AG08395 (cell line): ENCODE data around the gene DTD1.

Source experiments
- DNase-seq: peaks from one replicate; pipeline ENCODE4 v3.0.0; 2012; ENCODE audit warnings: mixed read lengths, low spot score

The DTD1 gene

DNA sequence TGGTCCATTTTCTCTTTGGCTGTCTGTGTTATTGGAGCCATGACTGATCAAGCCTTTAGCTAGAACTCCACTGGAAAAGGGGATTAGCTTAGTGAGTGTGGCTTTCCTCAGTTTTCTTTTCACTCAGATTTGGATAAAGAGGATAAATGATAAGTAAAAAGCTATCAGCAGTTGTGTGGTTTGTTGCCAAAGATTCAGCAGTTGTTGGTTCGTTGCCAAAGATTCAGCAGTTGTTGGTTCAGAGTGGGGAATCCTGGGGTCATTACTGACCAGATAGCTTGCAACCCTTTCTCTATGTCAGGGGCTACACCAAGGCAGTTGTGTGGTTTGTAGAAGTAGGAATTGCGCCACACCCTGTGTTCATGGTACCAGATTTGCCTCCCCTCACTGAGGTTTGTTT, 118.1 kb downstream of the DTD1 start:
- DNase-seq, result no peak

DNA sequence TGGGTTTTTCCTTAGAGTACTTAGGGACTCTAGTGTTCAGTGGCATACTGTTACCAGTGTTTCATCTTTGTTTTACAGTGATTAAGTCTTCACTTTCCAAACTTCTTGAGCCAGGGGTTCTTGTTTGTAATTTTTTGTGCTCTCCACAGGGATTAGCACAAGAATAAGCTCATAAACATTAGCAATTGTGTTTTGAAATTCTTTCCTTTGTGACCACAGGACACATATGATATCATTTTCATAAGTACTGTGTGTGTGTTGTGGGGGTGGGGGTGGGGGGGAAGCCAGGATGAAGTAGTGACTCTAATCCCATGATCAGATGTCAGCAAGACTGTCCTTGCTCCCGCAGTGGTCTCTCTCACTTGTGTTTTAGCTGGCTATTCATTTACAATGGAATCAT, 124.3 kb downstream of the DTD1 start:
- DNase-seq, result no peak

DNA sequence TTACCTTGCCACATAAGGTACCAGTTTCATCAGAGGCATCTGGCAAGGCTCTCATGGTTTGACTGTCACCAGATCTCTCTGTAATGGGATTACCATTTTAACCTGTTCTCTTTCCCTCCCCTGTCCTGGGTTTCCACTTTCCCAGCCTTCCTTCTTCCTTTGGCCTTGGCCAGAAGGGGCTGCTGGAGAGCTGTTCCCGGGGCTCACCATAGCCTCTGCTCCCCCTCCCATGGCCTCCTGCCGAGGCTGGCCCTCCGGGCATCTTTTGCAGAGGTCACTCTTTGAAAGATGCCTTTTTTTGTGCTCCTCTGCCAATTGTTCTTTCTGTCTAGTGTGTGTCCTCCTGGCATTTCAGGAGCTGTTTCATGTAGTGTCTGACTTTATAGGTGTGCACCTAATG, 125.0 kb downstream of the DTD1 start:
- no peak for DNase-seq

DNA sequence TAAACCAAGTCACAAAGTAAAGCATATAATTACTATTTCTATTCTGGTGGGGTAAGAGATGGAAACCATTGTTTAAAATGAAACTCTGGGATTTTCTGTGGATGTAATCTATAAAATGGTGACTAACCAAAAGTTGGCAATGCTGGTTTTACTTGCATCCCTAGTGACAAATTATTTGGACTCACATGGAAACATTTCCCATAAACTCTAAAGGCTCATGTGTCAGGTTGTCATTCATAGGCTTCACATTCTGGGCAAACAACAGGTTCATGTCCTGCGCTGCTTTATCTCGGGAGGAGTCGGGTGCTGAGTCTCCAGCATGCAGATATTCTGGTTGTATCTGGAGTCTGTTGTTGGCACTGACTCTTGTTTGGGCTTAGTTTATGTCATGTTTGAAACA, 127.7 kb downstream of the DTD1 start:
- DNase-seq, result no peak

DNA sequence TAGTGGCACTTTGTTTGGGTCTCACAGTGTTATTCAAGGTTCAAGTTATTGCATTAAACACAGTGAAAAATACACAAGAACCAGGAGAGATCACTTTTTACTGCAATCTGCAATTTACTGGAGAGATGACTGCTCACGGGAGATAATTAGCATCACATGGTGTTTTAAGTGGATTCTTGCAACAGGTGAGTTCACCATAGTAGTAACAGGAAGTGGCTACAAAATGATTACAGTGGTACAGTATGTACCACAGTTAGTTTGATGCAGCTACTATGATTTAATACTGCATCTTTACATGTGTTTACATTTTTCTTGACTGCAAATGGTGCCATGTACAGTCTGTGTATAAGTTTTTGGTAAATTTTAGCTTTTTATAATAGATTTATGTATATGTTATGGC, 129.2 kb downstream of the DTD1 start:
- DNase-seq, result no peak

DNA sequence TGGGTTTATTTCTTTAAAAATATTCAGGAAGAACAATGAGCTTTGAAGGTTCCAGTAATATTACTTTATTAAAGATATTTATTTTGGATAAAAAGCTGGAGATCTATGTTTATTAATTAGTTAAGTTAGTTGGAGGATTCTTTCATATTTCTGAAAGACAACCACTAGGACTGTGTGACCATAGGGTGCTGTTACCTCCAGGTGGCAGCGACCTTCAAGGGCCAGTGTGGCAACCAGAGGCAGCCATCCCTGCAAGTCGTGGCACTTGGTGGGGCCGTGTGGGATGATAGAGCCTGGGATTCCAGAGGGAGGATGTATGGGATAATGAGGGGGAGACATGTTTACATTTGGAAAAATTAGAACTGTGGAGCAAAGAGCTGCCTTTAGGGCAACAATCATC, 130.3 kb downstream of the DTD1 start:
- DNase-seq, result no peak

DNA sequence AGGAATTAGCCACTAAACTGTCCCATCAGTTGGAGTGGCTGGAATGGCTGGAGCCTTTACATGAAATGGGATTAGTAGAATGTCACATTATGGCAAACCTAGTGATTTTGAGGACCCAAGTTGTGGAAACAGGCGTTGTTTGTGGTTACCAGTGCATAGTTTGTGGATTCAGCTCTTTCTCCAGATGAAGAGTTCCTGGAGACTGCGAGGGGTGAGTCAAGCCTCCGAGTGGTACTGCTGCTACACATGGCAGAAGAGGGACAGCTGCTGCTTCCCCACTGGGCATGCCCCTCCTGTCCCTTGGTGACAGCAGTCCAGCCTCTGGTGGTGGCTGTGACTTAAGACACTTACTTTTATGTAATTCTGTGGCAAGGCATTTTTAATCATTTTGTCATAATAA, 131.6 kb downstream of the DTD1 start:
- DNase-seq, result peak; percentile 85

- DNase-seq, result no peak
These were observed 133.8 kb downstream of the DTD1 start for GRCh38 chr20:18721551-18722115.

- DNase-seq, result peak; percentile 38
These were observed 134.5 kb downstream of the DTD1 start for GRCh38 chr20:18722371-18722770.

DNA sequence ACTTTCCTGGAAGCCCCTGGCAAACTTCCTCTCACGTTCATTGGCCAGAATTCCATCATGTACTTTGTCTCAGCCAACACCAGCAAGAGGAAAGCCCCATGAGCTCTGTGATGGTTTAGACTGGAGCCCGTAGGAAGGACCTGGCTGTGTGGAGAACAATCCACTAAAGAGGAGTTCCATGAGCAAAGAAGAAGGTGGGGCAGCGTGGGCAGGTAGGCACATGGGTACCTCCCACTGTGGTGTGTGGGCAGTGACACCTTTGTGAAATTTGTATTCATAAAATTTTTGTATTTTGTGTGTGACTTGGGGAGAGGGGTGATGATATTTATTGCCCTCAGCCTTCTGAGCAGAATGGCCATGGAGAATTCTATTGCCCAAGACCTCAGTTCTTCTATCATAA, 136.2 kb downstream of the DTD1 start:
- no peak for DNase-seq

DNA sequence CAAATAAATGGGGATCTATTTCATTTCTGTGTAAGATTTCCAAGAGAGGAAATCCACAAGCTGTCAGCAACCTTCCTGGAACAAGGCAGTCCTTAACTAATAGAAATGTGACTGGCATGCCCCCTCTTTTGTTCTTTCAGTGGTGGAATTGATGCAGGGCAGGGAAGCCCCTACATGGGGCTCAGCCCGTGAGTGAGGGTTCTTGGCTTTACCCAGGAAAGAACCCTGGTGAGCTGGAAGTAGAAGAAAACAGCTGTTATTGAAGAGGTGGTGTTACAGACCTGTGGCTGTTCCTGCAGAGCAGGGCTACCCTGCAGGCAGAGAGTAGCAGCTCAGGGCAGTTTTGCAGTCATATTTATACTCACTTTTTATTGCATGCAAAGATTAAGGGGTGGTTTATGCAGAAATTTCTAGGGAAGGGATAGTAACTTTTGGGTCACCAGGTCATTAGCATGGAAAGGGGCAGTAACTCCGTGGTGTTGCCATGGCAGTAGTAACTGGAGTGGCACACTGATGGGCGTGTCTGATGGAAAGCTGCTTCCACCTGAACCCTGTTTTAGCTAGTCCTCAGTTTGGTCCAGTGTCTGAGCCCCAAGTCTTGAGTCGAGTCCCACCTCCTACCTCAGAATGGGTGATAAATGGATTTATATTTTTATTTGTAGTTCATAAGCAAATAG, 137.1 kb downstream of the DTD1 start:
- DNase-seq, result no peak

GRCh38 chr20:18727032-18727508, 139.2 kb downstream of the DTD1 start:
- no peak for DNase-seq

DNA sequence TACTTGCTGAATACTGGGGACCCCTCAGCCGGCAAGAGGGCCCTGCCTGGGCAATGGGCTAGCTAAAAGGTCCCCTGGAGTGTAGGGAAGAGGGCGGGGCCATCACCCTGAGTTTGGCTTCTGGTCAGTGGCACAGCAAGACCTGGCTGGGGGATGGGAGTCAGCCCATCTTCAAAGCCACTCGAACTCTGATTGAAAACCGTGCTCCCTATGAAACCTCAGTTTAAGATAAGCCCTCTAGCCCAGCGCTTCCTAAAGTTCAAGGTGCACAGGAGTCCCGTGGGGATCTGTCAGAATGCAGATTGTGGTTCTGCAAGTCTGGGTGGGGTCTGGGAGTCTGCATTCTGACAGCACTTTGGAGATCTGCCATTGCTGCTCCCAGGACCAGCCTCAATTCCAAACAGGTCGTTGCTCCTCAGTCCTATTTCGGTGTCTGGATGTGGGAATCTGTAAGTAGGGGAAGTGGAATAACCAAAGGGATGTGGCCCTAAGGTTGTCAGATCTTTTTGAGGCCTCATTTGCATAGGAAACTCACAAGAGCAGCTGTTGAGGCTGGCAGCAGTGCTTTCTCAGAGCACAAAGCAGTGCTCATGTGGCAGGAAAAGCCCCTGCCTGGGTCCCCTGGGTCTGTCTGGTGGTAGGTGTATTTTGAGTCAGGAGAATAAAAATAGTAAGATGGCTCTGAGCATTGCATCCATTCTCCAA, 140.5 kb downstream of the DTD1 start:
- DNase-seq, result no peak

- no peak for DNase-seq
These were observed 141.0 kb downstream of the DTD1 start for GRCh38 chr20:18728870-18729224.

- no peak for DNase-seq
These were observed 141.5 kb downstream of the DTD1 start for GRCh38 chr20:18729231-18729825.

GRCh38 chr20:18731940-18732339, 144.1 kb downstream of the DTD1 start:
- DNase-seq, result no peak

DNA sequence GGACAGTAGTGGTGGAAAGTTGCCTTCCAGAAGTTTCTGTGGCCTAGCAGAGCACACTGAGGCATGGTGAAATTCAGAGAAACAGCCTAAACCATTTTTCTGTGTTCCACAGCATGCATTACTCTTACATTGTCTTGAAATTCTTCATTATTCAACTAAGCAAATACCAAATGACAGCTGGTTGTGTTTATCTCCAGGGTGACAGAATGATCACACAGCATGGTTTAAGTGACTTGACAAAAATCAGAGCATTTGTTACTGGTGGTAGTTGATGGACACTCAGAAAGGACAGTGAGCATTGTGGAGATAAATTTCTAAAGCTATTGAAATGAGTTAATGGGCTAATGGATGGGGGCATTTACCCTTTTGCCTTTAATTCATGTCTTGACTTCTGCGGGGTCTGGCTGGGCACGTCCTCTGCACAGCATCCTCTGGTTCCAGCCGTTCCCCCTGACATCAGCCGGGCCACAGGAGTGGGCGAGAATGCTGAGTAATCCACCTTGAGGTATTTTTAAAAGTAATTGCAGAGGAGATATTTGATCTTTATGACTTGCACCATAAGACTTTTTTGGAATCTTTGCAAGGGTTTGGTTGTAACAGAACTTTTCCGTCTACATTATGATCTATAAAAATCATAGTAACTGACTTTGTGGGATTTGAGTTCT, 146.8 kb downstream of the DTD1 start:
- no peak for DNase-seq

DNA sequence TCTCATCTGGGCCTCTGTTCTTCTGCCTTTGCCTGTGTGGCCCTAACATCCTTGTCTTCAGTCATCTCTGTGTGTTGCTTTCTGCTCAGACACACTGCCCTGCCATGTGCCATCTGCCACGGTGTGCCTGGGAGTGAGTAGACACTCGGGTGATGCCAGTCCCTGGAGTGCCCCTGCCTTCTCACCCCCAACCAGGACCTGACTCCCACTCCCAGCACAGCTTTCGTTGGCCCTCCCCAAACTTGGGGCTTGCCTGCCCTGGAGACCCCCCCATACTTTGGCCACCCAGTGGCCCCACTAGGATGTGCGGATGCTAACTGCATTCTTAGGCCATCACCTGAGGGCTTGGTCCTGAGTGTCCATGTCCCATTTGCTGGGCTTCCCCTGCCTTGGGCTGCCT, 149.3 kb downstream of the DTD1 start:
- DNase-seq, result no peak

DNA sequence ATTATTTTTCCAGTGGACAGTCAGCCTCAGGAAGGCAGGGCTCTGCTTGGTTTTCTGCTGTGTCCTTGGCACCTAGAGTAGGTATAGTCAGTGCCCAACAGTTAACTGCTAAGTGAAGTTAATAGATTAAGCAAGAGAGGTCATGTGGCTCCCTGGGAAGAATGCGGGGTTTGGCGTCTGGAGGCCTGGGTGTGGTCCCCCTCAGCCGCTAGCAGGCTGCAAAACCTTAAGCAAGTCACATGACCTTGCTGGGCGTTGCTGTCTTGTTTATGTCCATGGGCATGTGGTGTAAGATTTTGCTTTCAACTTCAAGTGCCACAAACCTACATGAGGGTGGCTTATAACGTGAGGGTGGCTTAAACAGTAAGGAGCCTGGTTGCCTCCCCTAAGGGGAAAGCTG, 150.2 kb downstream of the DTD1 start:
- peak; percentile 24 for DNase-seq

- DNase-seq, result no peak
These were observed 151.0 kb downstream of the DTD1 start for GRCh38 chr20:18738888-18739287.

DNA sequence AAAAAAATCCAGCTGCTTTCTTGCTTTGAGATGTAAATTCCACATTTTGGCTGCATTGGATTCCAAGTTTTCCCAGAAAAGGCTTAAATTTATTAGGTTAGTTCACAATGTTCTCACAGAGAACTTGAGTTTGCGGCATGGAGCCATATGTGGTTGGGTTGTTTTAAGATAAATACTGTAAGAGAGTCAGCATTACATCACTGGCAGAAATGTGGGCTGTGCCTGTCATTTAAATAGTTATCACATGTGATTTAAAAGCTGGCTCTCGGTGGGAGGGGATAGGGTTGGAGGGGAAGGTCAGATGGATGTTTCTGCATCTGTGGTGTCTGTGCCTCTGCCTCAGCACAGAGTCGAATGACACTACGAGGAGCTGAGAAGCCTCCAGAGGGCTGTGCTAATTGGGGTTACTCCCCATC, 151.9 kb downstream of the DTD1 start:
- peak; percentile 65 for DNase-seq

GRCh38 chr20:18740726-18741125, 152.9 kb downstream of the DTD1 start:
- DNase-seq, result no peak

DNA sequence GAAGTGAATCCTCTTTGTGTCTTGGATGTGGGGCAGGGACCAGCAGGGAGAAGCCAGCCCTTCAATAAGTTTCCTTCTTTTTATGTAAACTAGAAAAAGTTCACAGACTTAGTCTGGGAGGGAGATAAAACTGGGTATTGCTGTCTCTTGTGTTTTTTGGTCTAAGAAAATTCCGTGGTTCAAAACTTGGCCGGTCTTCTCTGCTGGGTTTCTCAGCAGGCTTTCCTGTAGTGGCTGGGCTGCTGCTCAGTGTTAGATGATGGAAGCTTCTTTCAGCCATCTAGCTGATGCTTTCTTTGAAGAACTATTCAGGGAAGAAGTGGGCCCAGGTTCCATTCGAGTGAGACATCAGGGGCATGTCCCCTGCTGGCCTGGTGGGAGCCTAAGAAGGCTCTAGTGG, 155.0 kb downstream of the DTD1 start:
- DNase-seq, result no peak
